Anterior cingulate cortex (tissue), 58 donors: Measurements from ENCODE around the gene DCP1B.

Experiments used
- DNase-seq, 58 donors: peaks; one replicate each; lab custom pipeline; 2025; lab: John Stamatoyannopoulos, UW

The DCP1B gene

GRCh38 chr12:1911598-1912575 lies 92.4 kb downstream of the DCP1B start:
- DNase-seq = no peak

GRCh38 chr12:1910468-1910867 lies 93.8 kb downstream of the DCP1B start:
- no peak for DNase-seq

GRCh38 chr12:1908758-1909157 lies 95.5 kb downstream of the DCP1B start:
- no peak for DNase-seq

GRCh38 chr12:1907652-1908611 lies 96.3 kb downstream of the DCP1B start:
- DNase-seq = no peak

- no peak for DNase-seq
Measured at GRCh38 chr12:1906579-1906978, 97.7 kb downstream of the DCP1B start.

GRCh38 chr12:1904875-1905274 lies 99.4 kb downstream of the DCP1B start:
- no peak for DNase-seq

GRCh38 chr12:1896964-1897363 lies 107.3 kb downstream of the DCP1B start:
- DNase-seq = no peak
